ENCODE data around the gene MANF.

The MANF gene

GRCh38 chr3:51436998-51437639 is 52.0 kb downstream of the MANF start:
- no peak for DNase-seq

Data from SHP77 treated with DMSO at 0.1 percent for 48 hours (cell line).